Endodermal cell (in vitro differentiated cells): Measurements from ENCODE around the gene APAF1. TPM values are rescaled to one million over a fixed set of nuclear protein-coding genes. Genes with fewer than 3 reads are reported as not detected.

ENCODE experiments used
- DNase-seq: peaks from one replicate; pipeline ENCODE4 v3.0.0-alpha.2; 2017
- H3K27ac ChIP-seq: 2 replicates; pipeline ENCODE4 v1.5.1; 2013; ENCODE audit warnings: mild to moderate bottlenecking, low read depth, low read length, moderate library complexity
- H3K27me3 ChIP-seq: 2 replicates; pipeline ENCODE4 v1.6.1; 2013; ENCODE audit warnings: mild to moderate bottlenecking, low read length, moderate library complexity; ENCODE audit not compliant: insufficient read depth, control insufficient read depth, poor library complexity, severe bottlenecking
- H3K36me3 ChIP-seq: 2 replicates; pipeline ENCODE4 v1.7.0; 2013; ENCODE audit warnings: mild to moderate bottlenecking, low read length, moderate library complexity; ENCODE audit not compliant: control insufficient read depth, insufficient read depth
- H3K4me1 ChIP-seq: one replicate; pipeline ENCODE4 v1.7.0; 2013; ENCODE audit warnings: low read length; ENCODE audit not compliant: control insufficient read depth, insufficient read depth
- H3K4me3 ChIP-seq: 2 replicates; pipeline ENCODE4 v1.5.1; 2013; ENCODE audit warnings: mild to moderate bottlenecking, low read length, moderate library complexity
- H3K9ac ChIP-seq: 2 replicates; pipeline ENCODE4 v1.6.1; 2013; ENCODE audit warnings: mild to moderate bottlenecking, low read length, moderate library complexity; ENCODE audit not compliant: poor library complexity, severe bottlenecking; ENCODE audit errors: extremely low read depth
- H3K9me3 ChIP-seq: 2 replicates; pipeline ENCODE4 v1.6.1; 2013; ENCODE audit warnings: mild to moderate bottlenecking, low read length, moderate library complexity; ENCODE audit not compliant: control insufficient read depth
- H3K27ac Mint-ChIP-seq: 2 replicates; pipeline ENCODE4 v1.8.0; 2020; ENCODE audit warnings: mixed read lengths
- H3K27me3 Mint-ChIP-seq: 2 replicates; pipeline ENCODE4 v1.8.0; 2021; ENCODE audit warnings: mild to moderate bottlenecking, mixed read lengths; ENCODE audit not compliant: insufficient read depth
- H3K36me3 Mint-ChIP-seq: 2 replicates; pipeline ENCODE4 v1.8.0; 2020; ENCODE audit warnings: low read depth, mixed read lengths
- H3K4me1 Mint-ChIP-seq: 2 replicates; pipeline ENCODE4 v1.8.0; 2020; ENCODE audit warnings: mixed read lengths
- H3K4me3 Mint-ChIP-seq: 2 replicates; pipeline ENCODE4 v1.8.0; 2020; ENCODE audit warnings: mild to moderate bottlenecking, moderate library complexity, mixed read lengths
- H3K9me3 Mint-ChIP-seq: 2 replicates; pipeline ENCODE4 v1.8.0; 2020; ENCODE audit warnings: mild to moderate bottlenecking, mixed read lengths
- WGBS, 2 experiments: methylation state at CpG; one replicate each; pipeline versions ENCODE4 v1.1.5 to v1.1.7; 2013; ENCODE audit warnings: missing lambda C conversion rate in 2 of 2, mixed read lengths in 1 of 2; ENCODE audit not compliant: insufficient coverage in 1 of 2, insufficient read length in 1 of 2; 5-methylcytosine and 5-hydroxymethylcytosine counted together
- total RNA-seq, 2 donors: library from RNA; stranded (reverse); fragmentation: NEBNext Ultra II Directional in 1 of 2; extraction: Animal tissue kit (Norgen Biotek cat#: 25700) in 1 of 2; gene quantifications; 2 replicates in 1 of 2; 3 replicates in 1 of 2; pipeline ENCODE4 v1.2.1, GENCODE V29; 2021
- TF ChIP-seq, protein P1 (sequence below): fragments of 200-600 bp; sonication (generic); conservative IDR thresholded peaks from 2 replicates; pipeline ENCODE4 v1.5.0; 2021; ENCODE audit warnings: antibody characterized with exemption, mild to moderate bottlenecking

APAF1 gene
- total RNA-seq, 2 donors from 2014 or later, result 23.8 to 32.4 TPM

- TF ChIP-seq, protein P1, sequence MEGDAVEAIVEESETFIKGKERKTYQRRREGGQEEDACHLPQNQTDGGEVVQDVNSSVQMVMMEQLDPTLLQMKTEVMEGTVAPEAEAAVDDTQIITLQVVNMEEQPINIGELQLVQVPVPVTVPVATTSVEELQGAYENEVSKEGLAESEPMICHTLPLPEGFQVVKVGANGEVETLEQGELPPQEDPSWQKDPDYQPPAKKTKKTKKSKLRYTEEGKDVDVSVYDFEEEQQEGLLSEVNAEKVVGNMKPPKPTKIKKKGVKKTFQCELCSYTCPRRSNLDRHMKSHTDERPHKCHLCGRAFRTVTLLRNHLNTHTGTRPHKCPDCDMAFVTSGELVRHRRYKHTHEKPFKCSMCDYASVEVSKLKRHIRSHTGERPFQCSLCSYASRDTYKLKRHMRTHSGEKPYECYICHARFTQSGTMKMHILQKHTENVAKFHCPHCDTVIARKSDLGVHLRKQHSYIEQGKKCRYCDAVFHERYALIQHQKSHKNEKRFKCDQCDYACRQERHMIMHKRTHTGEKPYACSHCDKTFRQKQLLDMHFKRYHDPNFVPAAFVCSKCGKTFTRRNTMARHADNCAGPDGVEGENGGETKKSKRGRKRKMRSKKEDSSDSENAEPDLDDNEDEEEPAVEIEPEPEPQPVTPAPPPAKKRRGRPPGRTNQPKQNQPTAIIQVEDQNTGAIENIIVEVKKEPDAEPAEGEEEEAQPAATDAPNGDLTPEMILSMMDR, result no peak
- Histone ChIP-seq H3K4me1 (peaks cover 2% of the 10 kb centered on the region), H3K27ac (no peak overlapping the region), H3K27me3 (no peaks in the 10 kb centered on the region), H3K4me3 (no peak overlapping the region), H3K9me3 (no peaks in the 10 kb centered on the region), H3K36me3 (peaks cover 76% of the 10 kb centered on the region), H3K9ac (no peak overlapping the region)
- Mint-ChIP-seq H3K4me3 (no peak overlapping the region), H3K27ac (no peak overlapping the region), H3K9me3 (no peaks in the 10 kb centered on the region), H3K36me3 (peaks cover 47% of the 10 kb centered on the region), H3K27me3 (no peaks in the 10 kb centered on the region), H3K4me1 (no peaks in the 10 kb centered on the region)
- DNase-seq, result no peak
Observed at GRCh38 chr12:98730412-98730811, 85.3 kb downstream of the APAF1 start.

- Histone ChIP-seq H3K27me3 (no peaks in the 10 kb centered on the region), H3K4me3 (no peak overlapping the region), H3K4me1 (peaks cover 19% of the 10 kb centered on the region), H3K9ac (no peak overlapping the region), H3K27ac (no peak overlapping the region), H3K9me3 (no peaks in the 10 kb centered on the region), H3K36me3 (peaks cover 50% of the 10 kb centered on the region)
- DNase-seq, result no peak
- Mint-ChIP-seq H3K27me3 (peaks cover 5% of the 10 kb centered on the region), H3K4me1 (peaks cover 20% of the 10 kb centered on the region), H3K9me3 (no peaks in the 10 kb centered on the region), H3K4me3 (no peak overlapping the region), H3K27ac (no peak overlapping the region), H3K36me3 (peaks cover 31% of the 10 kb centered on the region)
- TF ChIP-seq, protein P1, result no peak
Observed at GRCh38 chr12:98733667-98734350, 88.7 kb downstream of the APAF1 start.

DNA sequence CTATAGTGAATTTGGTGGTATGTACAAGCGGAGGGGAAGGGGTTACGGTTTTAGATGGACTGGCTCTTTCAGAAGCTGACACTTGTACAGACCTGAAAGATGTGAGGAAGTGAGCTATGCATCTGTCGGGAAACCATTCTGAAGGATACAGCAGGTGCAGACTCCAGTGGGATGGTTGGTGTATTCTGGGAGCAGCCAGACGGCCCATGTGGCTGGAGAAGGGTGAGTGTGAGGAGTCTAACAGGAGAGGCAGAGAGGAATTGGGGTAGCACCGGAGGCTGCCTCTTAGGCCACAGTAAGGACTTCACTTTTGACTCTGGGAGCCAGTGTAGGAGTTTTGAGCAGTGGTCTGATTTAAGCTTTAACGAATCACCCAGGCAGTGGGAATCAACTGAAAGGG is 90.7 kb downstream of the APAF1 start:
- Histone ChIP-seq H3K27me3 (no peaks in the 10 kb centered on the region), H3K27ac (no peak overlapping the region), H3K9ac (peak overlapping the region; percentile 50), H3K36me3 (peaks cover 30% of the 10 kb centered on the region), H3K4me3 (no peak overlapping the region), H3K9me3 (no peaks in the 10 kb centered on the region), H3K4me1 (peaks cover 19% of the 10 kb centered on the region)
- Mint-ChIP-seq H3K27me3 (peaks cover 17% of the 10 kb centered on the region), H3K4me1 (peaks cover 20% of the 10 kb centered on the region), H3K27ac (peak overlapping the region; percentile 6), H3K9me3 (no peaks in the 10 kb centered on the region), H3K4me3 (no peak overlapping the region), H3K36me3 (peaks cover 18% of the 10 kb centered on the region)
- 91 to 92% methylated on average over 6 of the region's 6 CpGs for WGBS, 2 experiments
- TF ChIP-seq, protein P1, result no peak
- DNase-seq, result no peak
